Osteoblast (primary cell): ENCODE results near the gene ATXN7L1. TPM values are rescaled to one million over a fixed set of nuclear protein-coding genes. Genes with fewer than 3 reads are reported as not detected.

Experiments used
- DNase-seq: peaks from one replicate; pipeline ENCODE4 v3.0.0; 2011; ENCODE audit warnings: low spot score, mixed read lengths; ENCODE audit not compliant: insufficient read length; ENCODE audit errors: missing footprints
- H2AFZ ChIP-seq: 2 replicates; pipeline ENCODE4 v1.6.0; 2011; ENCODE audit warnings: mild to moderate bottlenecking, low read length
- H3K27ac ChIP-seq: 2 replicates; pipeline ENCODE4 v1.5.1; 2011; ENCODE audit warnings: mild to moderate bottlenecking, low read depth, low read length, moderate library complexity
- H3K27me3 ChIP-seq: 2 replicates; pipeline ENCODE4 v1.6.0; 2012; ENCODE audit warnings: mild to moderate bottlenecking, control low read depth, inconsistent platforms, low read length, moderate library complexity; ENCODE audit not compliant: insufficient read depth
- H3K36me3 ChIP-seq: 2 replicates; pipeline ENCODE4 v1.5.1; 2011; ENCODE audit warnings: mild to moderate bottlenecking, low read length, control low read depth, moderate library complexity; ENCODE audit not compliant: insufficient read depth
- H3K4me1 ChIP-seq: 2 replicates; pipeline ENCODE4 v1.5.1; 2011; ENCODE audit warnings: mild to moderate bottlenecking, low read length, control low read depth, moderate library complexity; ENCODE audit not compliant: insufficient read depth
- H3K4me2 ChIP-seq: 2 replicates; pipeline ENCODE4 v1.6.0; 2011; ENCODE audit warnings: mild to moderate bottlenecking, low read length; ENCODE audit not compliant: insufficient read depth
- H3K4me3 ChIP-seq: fragments of 200-600 bp; sonication (generic); 3 replicates; pipeline ENCODE4 v1.5.1; 2012; ENCODE audit warnings: mild to moderate bottlenecking, low read length, inconsistent platforms; ENCODE audit not compliant: insufficient read depth
- H3K79me2 ChIP-seq: 2 replicates; pipeline ENCODE4 v1.6.0; 2012; ENCODE audit warnings: mild to moderate bottlenecking, low read length, control low read depth, inconsistent platforms; ENCODE audit not compliant: insufficient read depth
- H3K9me3 ChIP-seq: 2 replicates; pipeline ENCODE4 v1.5.1; 2011; ENCODE audit warnings: low read depth, low read length, control low read depth
- H4K20me1 ChIP-seq: 2 replicates; pipeline ENCODE4 v1.6.0; 2012; ENCODE audit warnings: mild to moderate bottlenecking, low read length, control low read depth; ENCODE audit not compliant: insufficient read depth
- CTCF ChIP-seq: IDR thresholded peaks from 2 replicates; pipeline ENCODE4 v1.5.1; 2011; ENCODE audit warnings: mild to moderate bottlenecking, low read depth, low read length, moderate library complexity; ENCODE audit errors: extremely low read depth
- total RNA-seq: library from RNA; depleted of rRNA; stranded (reverse); fragments of >200 nt; gene quantifications from 2 replicates; pipeline ENCODE4 v1.2.3, GENCODE V29; 2012

ATXN7L1 gene
- total RNA-seq, 1 donor, result 9.0 TPM

- Histone ChIP-seq H2AFZ (no peak overlapping the region), H3K36me3 (no peaks in the 10 kb centered on the region), H3K4me3 (no peak overlapping the region), H3K79me2 (peaks cover 4% of the 10 kb centered on the region), H3K9me3 (no peaks in the 10 kb centered on the region), H3K27me3 (no peaks in the 10 kb centered on the region), H3K4me1 (peaks cover 47% of the 10 kb centered on the region), H3K4me2 (peak overlapping the region; percentile 41), H3K27ac (peak overlapping the region; percentile 34), H4K20me1 (no peaks in the 10 kb centered on the region)
- TF ChIP-seq CTCF, result no peak
- DNase-seq, result no peak
These were observed 49.1 kb downstream of the ATXN7L1 start for GRCh38 chr7:105827151-105827875.

- H3K4me1 ChIP-seq, result peaks cover 46% of the 10 kb centered on the region
- TF ChIP-seq CTCF, result no peak
- H3K27ac ChIP-seq, result no peak overlapping the region
- no peaks in the 10 kb centered on the region for H3K36me3 ChIP-seq
- no peak overlapping the region for H2AFZ ChIP-seq
- no peaks in the 10 kb centered on the region for H4K20me1 ChIP-seq
- H3K9me3 ChIP-seq, result no peaks in the 10 kb centered on the region
- DNase-seq, result no peak
- no peaks in the 10 kb centered on the region for H3K27me3 ChIP-seq
- H3K79me2 ChIP-seq, result peaks cover 4% of the 10 kb centered on the region
- no peak overlapping the region for H3K4me3 ChIP-seq
- H3K4me2 ChIP-seq, result no peak overlapping the region
These were observed 50.3 kb downstream of the ATXN7L1 start for GRCh38 chr7:105826143-105826542.

DNA sequence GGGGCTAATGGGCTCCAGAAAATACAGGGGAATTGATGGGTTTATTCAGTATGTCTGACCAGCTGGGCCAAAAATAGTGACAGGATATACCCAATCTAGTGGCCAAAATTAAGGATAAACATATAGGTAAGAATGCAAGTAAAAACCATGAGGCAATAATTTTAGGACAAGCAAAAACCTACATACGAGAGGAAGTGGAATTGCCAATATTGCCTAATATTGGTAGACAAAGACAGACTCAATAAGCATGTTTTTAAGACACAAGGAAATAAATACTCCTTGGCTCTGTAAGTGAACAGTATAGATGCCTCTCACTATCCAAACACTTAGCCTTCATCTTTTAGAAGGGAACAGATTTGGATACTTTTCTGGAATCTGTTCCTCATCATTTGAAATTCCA, 51.0 kb downstream of the ATXN7L1 start:
- no peak overlapping the region for H3K27ac ChIP-seq
- no peak for TF ChIP-seq CTCF
- H3K4me1 ChIP-seq, result peaks cover 39% of the 10 kb centered on the region
- no peak overlapping the region for H3K4me3 ChIP-seq
- no peaks in the 10 kb centered on the region for H4K20me1 ChIP-seq
- no peaks in the 10 kb centered on the region for H3K36me3 ChIP-seq
- no peaks in the 10 kb centered on the region for H3K9me3 ChIP-seq
- peaks cover 4% of the 10 kb centered on the region for H3K79me2 ChIP-seq
- no peak overlapping the region for H3K4me2 ChIP-seq
- no peaks in the 10 kb centered on the region for H3K27me3 ChIP-seq
- H2AFZ ChIP-seq, result no peak overlapping the region
- no peak for DNase-seq

DNA sequence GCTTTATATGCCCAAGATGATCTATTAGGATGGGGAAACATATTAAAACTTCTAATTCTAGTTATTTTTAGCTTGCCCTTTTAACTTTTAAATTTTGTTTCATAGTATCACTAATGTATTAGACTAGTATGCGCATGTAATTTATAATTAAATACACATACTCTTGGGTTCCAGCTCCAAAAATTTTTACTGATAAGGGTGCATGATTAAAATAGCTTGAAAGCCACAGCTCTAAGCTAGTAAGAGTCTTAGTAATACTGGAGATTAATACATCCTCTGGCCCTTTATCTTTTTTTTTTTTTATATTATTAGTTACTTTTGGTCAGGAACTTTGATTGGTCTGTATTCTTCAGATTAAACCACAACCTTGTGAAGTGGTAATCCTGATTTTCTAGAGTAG, 53.6 kb downstream of the ATXN7L1 start:
- DNase-seq, result no peak
- Histone ChIP-seq H3K79me2 (peaks cover 4% of the 10 kb centered on the region), H3K4me2 (no peak overlapping the region)

More for the DNA sequence above, 53.6 kb downstream of the ATXN7L1 start:
- H3K4me1 ChIP-seq, result peaks cover 21% of the 10 kb centered on the region
- no peak for TF ChIP-seq CTCF
- H3K4me3 ChIP-seq, result no peak overlapping the region
- peaks cover 5% of the 10 kb centered on the region for H4K20me1 ChIP-seq
- no peaks in the 10 kb centered on the region for H3K27me3 ChIP-seq
- no peak overlapping the region for H2AFZ ChIP-seq
- no peak overlapping the region for H3K27ac ChIP-seq
- no peaks in the 10 kb centered on the region for H3K9me3 ChIP-seq
- H3K36me3 ChIP-seq, result no peaks in the 10 kb centered on the region
